GM18909 (cell line): ENCODE measurements around the gene CYS1.
"Not testable (repeated sequence)": the region's sequence is repeated elsewhere in the genome, so short reads cannot be mapped to it uniquely, and the experiment has no call there.

Source experiments
- ATAC-seq: cut with Tn5 transposase; IDR thresholded peaks from one replicate; pipeline ENCODE4 v1.9.1; 2021; ENCODE audit warnings: mild to moderate bottlenecking; ENCODE audit not compliant: unreplicated experiment, poor library complexity

CYS1 gene

GRCh38 chr2:10094271-10094814, 14.1 kb upstream of the CYS1 start:
- no peak for ATAC-seq

- not testable (repeated sequence) for ATAC-seq
Observed at GRCh38 chr2:10091889-10092244, 11.7 kb upstream of the CYS1 start.

- ATAC-seq, result no peak
Observed at GRCh38 chr2:10091182-10091888, 11.1 kb upstream of the CYS1 start.

- ATAC-seq, result peak; percentile 42
Observed at GRCh38 chr2:10089565-10090190, 9.5 kb upstream of the CYS1 start.

GRCh38 chr2:10087360-10087759, 7.1 kb upstream of the CYS1 start:
- no peak for ATAC-seq

GRCh38 chr2:10086950-10087349, 6.7 kb upstream of the CYS1 start:
- ATAC-seq, result no peak

GRCh38 chr2:10085668-10086059, 5.5 kb upstream of the CYS1 start:
- no peak for ATAC-seq

GRCh38 chr2:10085043-10085667, 4.9 kb upstream of the CYS1 start:
- no peak for ATAC-seq

GRCh38 chr2:10084223-10084865, 4.1 kb upstream of the CYS1 start:
- peak; percentile 6 for ATAC-seq

- peak; percentile 40 for ATAC-seq
Observed at GRCh38 chr2:10083692-10084211, 3.5 kb upstream of the CYS1 start.

GRCh38 chr2:10083046-10083445, 2.8 kb upstream of the CYS1 start:
- no peak for ATAC-seq

- peak; percentile 32 for ATAC-seq
Observed at GRCh38 chr2:10080536-10081304, 509 bp upstream of the CYS1 start.

- peak; percentile 26 for ATAC-seq
Observed at GRCh38 chr2:10079266-10079869, 843 bp downstream of the CYS1 start.

- ATAC-seq, result no peak
Observed at GRCh38 chr2:10078704-10079265, 1.4 kb downstream of the CYS1 start.

GRCh38 chr2:10078001-10078400, 2.2 kb downstream of the CYS1 start:
- ATAC-seq, result no peak

- no peak for ATAC-seq
Observed at GRCh38 chr2:10076988-10077527, 3.2 kb downstream of the CYS1 start.

- ATAC-seq, result no peak
Observed at GRCh38 chr2:10076511-10076910, 3.7 kb downstream of the CYS1 start.

- ATAC-seq, result no peak
Observed at GRCh38 chr2:10075571-10076209, 4.5 kb downstream of the CYS1 start.

GRCh38 chr2:10075101-10075500, 5.1 kb downstream of the CYS1 start:
- no peak for ATAC-seq
